ENCODE measurements around the gene TMEM165.

DNA sequence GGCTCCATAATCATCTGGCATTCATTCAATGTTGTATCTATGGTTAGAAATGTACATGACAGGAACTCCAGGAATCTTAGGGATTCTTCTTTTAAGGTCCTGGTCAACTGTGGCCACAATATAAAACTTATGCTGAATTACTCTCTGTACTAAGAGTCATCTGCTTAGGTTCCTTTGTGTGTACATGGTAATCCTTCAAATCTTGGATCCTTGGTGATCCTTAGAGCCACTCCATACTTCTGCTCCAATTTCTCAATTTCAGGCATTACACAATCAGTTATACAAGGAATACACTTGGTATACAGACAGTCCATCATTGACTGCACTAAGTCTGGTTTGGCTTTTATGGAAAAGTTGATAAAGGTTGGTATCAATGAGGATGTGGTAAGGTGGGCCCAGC lies 43.9 kb upstream of the TMEM165 start:
- TF ChIP-seq, protein P1, sequence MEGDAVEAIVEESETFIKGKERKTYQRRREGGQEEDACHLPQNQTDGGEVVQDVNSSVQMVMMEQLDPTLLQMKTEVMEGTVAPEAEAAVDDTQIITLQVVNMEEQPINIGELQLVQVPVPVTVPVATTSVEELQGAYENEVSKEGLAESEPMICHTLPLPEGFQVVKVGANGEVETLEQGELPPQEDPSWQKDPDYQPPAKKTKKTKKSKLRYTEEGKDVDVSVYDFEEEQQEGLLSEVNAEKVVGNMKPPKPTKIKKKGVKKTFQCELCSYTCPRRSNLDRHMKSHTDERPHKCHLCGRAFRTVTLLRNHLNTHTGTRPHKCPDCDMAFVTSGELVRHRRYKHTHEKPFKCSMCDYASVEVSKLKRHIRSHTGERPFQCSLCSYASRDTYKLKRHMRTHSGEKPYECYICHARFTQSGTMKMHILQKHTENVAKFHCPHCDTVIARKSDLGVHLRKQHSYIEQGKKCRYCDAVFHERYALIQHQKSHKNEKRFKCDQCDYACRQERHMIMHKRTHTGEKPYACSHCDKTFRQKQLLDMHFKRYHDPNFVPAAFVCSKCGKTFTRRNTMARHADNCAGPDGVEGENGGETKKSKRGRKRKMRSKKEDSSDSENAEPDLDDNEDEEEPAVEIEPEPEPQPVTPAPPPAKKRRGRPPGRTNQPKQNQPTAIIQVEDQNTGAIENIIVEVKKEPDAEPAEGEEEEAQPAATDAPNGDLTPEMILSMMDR (IDR thresholded peaks at IDR 0.05) = no peak
- TF ChIP-seq EZH2 (IDR thresholded peaks at IDR 0.05; ENCODE audit: borderline replicate concordance, insufficient read depth, low read depth, low read length, poor library complexity, severe bottlenecking) = no peak

All from B cell (primary cell).